Smooth muscle cell of the coronary artery (primary cell): ENCODE data around the gene UBR1. TPM values are rescaled to one million over a fixed set of nuclear protein-coding genes. Genes with fewer than 3 reads are reported as not detected.

Source experiments
- total RNA-seq: library from RNA; depleted of rRNA; stranded (reverse); fragments of >200 nt; gene quantifications from 2 replicates; pipeline ENCODE4 v1.2.3, GENCODE V29; 2014; ENCODE audit warnings: low replicate concordance

The UBR1 gene
- 38.3 and 43.8 TPM in 2 replicates for total RNA-seq

GRCh38 chr15:43105778-43106485, at the start of gene UBR1:
TSS of gene UBR1 (minus strand) at chr15:43106038. CDS start at chr15:43106022, 16 bp downstream.

DNA sequence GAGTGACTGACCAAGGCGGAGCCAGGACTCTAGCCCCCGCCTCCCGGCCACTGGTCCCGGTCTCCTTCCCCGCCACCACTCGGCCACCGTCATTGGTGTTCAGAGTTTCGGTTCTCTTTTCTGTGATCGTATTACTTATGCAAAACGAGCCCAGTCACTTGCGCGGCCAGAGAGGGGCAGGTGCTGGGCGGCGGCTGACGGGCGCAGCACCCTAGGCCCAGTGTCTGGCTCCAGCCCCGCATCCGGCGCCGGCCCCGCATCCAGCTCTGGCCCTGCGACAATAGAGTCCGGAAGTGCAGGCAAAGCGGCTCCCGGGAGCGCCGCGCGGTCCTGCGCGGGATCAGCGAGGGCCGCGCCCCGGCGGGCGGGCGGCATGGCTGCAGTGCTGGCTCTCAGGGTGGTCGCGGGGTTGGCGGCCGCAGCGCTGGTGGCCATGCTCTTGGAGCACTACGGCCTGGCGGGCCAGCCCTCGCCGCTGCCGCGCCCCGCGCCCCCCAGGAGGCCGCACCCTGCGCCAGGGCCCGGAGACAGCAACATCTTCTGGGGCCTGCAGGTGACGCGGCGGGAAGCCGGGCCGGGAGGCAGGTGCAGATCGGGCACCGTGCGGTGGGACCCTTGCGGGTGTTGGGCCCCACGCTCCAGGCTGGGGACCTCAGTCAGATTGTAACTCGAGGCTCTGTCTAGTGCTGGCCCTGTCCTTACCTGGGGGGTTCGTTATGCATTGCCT, 27.8 kb upstream of the UBR1 start, which contains the start of gene TMEM62:
Gene TMEM62 (plus strand): TSS at position 157 of the 727 bp plus-strand sequence. CDS start 217 bp downstream, at position 374.

DNA sequence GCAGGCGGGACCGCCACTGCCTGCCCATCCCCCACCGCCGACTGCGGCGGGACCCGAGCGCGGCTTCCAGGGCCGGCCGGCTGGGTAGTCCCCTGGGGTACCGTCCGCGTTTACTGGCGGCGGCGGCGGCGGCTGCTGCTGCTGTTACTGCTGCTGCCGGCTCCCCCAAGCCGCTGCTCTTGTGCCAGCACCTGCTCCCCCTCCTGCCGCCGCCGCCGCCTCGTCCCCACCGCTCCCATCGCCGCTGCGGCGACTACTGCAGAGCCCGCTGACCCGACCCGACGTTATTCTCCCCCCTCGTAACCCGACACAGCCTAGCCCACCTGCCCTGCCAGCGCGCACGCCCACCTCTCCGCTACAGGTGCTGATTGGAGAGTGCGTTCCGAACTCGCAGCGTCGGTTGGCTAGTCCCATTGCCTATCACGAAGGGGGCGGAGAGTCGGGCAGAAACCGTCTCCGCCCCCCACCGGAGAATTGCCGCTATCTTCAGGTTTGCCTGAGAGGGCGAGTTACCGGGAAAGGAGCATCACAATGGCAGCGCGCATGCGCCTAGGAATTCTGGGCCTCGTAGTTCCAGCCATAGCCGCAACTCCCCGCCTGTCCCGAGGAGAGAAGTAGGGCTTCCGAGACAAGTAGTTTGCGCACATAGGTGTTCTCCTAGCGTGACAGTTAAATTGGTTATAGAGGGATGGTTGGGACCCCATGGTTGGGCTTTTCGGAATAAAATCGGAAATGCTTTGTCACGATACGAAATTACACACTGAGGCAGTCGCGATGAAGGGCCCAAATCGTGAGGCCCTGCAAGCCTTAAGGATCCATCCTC, 185.1 kb downstream of the UBR1 start, which contains the start of gene TTBK2:
Gene TTBK2 (minus strand): TSS at position 260 of the 823 bp plus-strand sequence. CDS start 42,161 bp downstream, outside the sequence.

Other genes starting within 250 kb of the UBR1 start
- 5.5 and 8.6 TPM in 2 replicates for gene TTBK2, start 185.3 kb downstream of the UBR1 start, total RNA-seq
- 4.9 and 6.8 TPM in 2 replicates for gene TMEM62, start 27.5 kb upstream of the UBR1 start, total RNA-seq
- 40.1 and 72.2 TPM in 2 replicates for gene CCNDBP1, start 79.4 kb upstream of the UBR1 start, total RNA-seq
- not detected in 2 replicates for gene EPB42, start 115.0 kb upstream of the UBR1 start, total RNA-seq
- gene TGM5, start 160.9 kb upstream of the UBR1 start, total RNA-seq: not detected in 2 replicates
- gene TGM7, start 196.2 kb upstream of the UBR1 start, total RNA-seq: not detected in 2 replicates
- 7.3 and 7.8 TPM in 2 replicates for gene LCMT2, start 224.5 kb upstream of the UBR1 start, total RNA-seq